Stomach (tissue), 4 donors: ENCODE data around the gene ATP6V0C.

Source experiments
- CTCF ChIP-seq, 7 experiments: fragments of 450-650 bp in 4 of 7; fragments of 200-600 bp in 3 of 7; sonication (generic) in 3 of 7; IDR thresholded peaks; one replicate each; pipeline ENCODE4 v1.5.1; 2016 to 2019; ENCODE audit warnings: antibody characterized with exemption in 7 of 7, control low read depth in 2 of 7, mild to moderate bottlenecking in 1 of 7
- EP300 ChIP-seq: sonication (generic); formaldehyde crosslinking; IDR thresholded peaks from one replicate; pipeline ENCODE4 v1.6.1; 2017; ENCODE audit warnings: antibody characterized with exemption
- POLR2A ChIP-seq, 4 donors: fragments of 450-650 bp; IDR thresholded peaks; one replicate each; pipeline ENCODE4 v1.6.1; 2016; ENCODE audit warnings: antibody characterized with exemption in 4 of 4, control low read depth in 2 of 4, mild to moderate bottlenecking in 1 of 4, moderate library complexity in 1 of 4
- POLR2AphosphoS5 ChIP-seq, 3 donors: sonication (generic); formaldehyde crosslinking; IDR thresholded peaks; one replicate each; pipeline ENCODE4 v1.6.1; 2016; ENCODE audit warnings: antibody characterized with exemption in 3 of 3

DNA sequence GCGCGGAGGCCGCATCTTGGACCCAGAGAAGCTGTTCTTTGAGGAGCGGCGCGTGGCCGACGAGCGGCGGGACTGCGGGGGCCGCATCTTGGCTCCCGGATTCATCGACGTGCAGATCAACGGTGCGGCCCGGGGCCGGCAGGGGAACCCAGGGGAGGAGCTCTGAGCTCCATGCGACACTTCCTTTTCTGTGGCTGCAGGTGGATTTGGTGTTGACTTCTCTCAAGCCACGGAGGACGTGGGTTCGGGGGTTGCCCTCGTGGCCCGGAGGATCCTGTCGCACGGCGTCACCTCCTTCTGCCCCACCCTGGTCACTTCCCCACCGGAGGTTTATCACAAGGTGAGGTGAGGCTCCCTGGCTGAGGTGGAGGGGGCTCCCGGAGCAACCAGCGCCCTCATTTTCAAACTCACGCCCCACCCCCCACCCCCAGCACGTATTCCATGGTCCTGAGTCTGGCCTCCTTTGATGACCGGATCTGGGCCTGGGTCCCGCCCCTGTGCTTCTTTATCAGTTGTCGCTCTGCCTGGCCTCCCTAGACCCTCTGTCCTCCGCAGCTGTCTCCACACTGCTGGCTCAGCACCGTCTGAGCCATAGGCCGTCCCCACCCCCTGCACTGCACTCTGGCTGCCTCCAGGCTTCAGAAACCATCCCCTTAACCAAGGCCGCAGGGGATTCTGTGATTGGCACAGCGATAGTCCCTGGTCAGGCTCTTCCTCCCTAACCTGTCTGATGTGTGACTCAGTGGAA, 7.2 kb downstream of the ATP6V0C start:
- TF ChIP-seq POLR2AphosphoS5 (IDR thresholded peaks at IDR 0.05) (no peak), POLR2A (IDR thresholded peaks at IDR 0.05) (no peak), CTCF (IDR thresholded peaks at IDR 0.05) (no peak), EP300 (no peak)
